ENCODE measurements around the gene TAF1B.

TAF1B gene

DNA sequence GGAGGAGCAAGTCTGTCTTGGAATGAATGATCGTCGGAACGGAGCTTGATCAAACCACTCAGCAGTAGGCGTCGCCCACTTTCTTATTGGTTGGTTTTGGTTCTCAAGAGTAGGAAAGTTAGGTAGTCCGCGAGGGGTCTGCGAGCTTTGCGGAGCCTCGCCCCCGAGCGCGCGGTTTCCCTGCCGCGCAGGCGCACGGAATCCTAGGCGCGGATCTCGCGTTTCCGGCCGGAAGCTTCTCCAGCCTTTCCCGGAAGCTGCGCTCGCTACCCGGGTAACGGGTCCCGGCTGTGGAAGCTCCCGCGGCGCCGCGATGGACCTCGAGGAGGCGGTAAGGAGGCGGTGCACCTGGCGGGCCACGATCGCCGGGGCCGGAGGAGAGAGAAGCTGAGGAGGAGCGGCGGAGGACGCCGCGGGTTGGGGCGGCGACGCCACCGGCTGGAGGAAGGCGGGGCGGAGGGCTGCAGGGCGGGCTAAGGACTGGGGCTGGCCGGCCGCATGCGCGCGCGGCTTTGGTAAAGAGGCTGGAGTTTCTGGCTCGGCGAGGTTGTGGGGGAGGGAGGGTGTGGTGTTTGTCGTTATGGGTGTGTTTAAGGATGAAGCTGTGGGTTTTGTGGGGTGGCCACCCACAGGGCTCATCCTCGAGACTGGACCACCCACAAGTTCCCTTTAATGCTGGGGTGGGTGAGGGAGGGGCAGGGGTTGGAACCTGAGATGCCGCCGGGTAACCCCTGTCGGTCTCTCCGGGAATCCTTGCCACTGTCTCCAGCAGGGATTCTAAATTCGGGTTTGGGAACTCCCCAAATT is at the start of gene TAF1B:
TAF1B (plus strand) TSS at position 246 of the 807 bp plus-strand sequence; CDS start at position 314, 68 bp downstream.
- peak; percentile 87 to 89 for DNase-seq

DNA sequence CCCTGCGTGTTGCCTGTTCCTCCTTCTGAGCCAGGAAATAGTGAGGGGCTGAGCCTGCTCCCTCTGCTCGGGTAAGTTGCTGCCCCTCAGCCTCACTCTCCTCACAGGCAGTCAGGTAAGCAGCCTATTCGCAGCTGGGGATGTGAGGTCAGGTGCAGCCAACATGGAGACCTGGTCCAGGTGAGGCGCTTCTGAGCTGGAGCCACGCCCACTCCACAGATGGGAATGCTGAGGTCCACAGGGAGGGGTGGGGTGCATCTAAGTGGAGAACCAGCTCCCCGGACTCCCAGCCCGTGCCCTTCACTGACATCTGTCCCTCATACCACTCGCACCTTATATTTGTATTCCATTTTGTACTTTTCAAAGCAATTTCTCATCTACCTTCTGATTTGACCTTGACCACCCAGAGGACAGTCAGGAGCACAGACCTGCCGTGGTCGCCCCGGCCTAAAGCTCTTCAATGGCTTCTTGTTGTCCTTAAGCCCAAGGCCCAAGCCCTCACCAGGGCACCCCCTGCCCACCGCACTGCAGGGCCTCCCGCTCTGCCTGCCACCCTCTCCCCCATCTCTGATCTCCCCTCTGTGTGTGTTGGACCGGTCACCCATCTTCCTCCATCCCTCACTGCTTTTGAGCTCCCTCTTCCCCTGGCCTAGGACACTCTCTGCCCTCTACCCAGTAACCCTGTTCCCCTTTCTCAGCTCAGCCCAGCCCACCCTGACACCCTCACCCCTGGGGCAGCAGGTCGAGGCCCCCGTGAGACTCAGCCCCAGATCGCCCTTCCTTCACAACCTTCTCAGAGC is 49.2 kb upstream of the TAF1B start:
- no peak for DNase-seq

DNA sequence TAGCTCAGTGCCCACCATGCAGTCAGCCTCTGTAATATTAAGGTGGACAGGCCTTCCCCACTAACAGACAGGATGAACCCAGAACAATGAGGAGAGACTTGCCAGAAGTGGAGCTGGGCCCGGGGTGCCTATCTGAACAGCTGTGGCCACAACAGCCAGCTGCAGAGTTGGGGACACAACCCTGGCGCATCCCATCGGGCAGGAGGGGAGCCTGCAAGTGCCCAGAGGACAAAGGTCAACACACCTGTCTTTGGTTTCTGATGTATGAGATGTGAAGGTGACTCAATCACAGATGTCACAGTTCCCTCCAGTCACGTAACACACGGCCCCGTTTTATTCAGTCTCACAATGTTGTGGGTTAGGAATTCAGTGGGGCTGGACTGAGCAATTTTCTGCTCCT is 48.2 kb upstream of the TAF1B start:
- no peak for DNase-seq

DNA sequence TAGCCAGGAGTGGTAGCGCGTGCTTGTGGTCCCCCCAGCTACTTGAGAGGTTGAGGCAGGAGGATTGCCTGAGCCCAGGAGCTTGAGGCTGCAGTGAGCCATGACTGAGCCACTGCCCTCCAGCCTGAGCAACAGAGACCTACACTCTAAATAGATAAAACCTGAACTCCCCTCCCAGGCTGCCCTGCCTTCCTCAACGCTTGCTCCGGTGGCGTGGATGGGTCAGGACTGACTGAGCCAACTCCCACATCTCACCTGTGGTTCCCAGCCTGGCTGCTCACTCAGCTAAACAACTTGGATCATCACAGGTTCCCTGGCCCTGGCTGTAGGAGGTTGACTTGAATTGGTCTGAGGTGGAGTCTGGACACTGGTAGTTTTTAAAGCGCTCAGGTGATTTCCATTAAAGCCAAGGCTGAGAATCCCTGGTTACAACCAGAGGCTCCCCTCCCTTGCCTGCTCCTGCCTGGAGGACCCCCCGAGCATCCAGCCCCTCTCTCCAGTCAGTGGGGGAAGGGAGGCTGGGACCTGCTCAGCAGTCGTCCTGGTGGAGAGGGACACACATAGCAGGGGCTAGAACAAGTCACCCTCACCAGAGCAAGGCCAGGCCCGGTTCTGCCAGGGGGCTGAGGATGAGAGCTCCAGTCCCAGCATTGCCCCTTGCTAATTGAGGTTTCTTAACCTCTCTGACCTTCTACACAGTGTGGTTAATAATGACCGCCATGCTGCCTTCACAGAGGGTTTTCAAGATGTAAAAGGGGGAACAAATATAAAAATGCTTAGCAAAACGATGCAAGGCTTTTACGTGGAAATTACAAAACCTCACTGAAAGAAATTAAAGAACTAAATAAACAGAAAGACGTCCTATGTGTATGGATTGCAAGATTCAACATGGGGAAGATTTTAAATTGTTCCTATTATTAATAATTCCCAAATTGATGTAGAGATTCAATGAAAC is 46.9 kb upstream of the TAF1B start:
- no peak for DNase-seq

DNA sequence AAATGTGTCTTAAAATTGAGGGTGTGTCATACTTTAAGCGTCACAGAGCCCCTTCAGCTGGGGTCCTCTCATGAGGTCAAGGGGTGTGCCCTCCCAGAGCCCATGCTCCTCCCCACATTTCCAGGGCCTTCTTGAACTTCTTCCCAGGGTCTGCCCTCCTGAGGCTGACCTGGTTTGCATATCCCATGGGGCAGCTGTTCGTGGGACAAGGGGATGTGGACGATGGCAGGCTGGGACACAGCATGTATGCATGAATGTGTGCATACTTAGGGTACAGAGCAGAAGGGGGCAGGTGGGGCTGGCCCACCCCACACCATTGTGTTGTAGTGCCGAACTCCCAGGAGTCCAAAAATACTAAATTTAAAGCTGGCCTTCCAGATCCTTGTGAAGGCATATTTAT is 46.2 kb upstream of the TAF1B start:
- no peak for DNase-seq

DNA sequence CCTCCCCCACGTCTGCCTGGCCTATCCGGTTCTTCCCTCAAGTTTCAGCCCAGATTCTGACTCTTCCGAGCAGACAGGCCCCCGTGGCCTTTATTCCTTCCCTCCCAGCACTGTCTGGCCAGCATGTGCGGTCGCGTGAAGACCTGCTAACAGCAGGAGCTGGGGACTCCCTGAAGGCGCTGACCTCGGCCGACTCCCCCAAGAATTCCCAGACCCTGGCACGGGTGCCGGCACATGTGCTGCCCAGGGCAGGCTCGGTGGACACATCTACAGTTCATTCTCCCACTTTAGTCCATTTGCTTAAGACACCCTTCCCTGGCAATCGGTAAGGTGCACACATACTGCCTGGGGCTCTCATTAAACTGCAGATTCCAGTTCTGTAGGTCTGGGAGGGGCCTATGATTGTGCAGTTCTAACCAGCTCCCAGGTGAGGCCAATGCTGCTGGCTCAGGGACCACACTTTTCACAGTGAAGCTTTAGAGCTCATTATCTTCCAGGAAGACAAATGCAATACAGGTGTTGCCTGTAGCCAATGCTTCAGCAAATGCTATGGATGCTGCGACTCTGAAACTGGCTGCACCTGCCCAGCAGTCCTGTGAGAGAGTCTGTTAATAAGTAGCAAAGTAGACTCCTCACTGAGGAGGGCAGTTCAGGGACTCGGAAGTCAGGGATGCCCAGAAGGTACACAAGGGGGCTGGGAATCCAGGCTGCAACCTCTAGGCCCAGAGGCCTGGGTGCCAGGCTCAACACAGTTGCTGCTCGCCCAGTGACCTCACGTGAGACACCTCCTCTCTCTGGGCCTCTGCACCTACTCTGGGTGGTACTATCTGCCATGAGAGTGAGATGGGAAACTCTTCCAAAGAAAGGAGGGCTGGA is 45.4 kb upstream of the TAF1B start:
- DNase-seq, result no peak

DNA sequence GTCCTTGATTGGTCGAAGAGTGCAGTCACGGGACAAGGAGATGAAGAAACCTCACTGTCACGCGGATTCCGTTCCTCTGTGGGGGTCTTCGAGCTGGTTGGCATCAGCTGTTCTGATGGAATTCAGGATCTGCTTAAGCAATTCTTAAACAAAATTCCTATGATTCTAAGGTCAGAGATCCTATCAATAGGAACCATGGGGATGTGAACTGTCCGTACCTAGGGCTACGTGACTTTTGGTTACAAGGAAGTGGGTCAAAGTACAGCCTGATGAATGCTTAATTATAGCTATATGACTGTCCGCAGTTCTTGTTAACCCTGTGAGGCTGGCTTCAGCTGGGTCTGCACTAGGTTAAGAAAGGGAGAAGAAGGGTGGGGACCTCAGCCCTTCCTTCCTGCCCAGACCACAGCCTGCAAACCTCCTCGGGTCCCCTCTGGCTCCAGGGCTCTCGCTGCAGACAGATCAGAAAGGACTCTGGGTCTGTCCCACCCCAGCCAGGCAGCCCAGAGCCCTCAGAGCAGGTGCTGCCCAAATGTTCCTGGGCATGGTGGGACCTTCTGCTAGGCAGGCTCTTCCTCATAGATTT is 44.2 kb upstream of the TAF1B start:
- no peak for DNase-seq

DNA sequence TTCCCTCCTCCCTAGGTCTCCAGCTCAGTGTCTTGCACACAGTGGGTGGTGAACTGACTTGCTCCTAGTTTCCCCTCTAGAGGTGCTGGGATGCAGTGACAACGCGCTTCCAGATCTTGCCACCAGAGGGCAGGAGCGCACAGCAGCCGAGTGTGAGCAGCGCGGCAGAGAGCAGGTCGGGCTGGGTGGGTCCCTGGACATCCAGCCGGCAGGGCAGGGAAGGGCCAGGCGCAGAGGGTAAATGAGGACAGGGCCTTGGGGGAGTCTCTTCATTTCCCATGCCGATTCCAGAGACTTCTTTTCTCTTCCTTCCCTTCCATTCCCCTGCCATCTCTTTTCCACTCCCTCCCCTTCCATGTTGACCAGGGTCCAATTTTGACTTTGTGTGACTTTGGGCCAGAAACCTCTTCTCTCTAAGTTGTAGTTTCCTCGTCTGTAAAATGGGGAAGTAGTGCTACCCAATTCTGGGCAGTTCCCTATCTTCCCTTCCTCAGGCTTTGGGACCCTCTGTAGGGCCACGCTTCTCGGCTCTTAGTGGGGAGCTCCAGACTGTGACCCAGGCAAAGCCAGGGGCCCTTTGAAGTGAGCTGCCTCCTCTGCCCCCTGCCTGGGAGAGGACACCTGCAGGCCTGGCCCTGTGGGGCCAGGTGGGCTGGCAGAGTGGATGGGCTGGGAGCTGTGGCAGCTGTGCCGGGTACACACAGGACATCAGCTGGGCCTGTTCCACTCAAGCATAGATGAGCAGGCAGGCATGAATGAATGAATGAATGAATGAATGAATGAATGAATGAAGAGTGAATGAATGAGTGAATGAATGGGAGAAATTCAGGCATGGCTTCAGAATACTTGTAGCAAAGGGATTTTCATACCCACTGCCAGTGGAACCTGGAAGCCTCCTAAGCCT is 43.3 kb upstream of the TAF1B start:
- DNase-seq, result peak; percentile 92 to 94

DNA sequence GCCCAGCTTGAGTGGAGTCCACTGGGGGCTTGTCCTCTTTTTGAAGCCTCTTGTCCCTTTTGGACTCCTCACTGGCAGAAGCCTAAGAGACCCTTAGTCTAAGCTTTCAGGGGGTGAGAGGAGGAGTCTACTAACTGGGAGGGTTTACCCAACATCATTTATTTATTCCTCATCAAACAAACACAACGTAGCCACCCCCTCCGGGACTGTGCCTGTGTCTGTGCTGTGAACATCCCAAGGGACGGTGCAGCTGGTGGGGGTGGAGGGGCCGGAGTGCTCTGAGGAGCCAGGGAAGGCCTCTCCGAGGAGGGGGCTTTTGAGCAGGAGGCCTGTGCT is 42.7 kb upstream of the TAF1B start:
- DNase-seq, result no peak

DNA sequence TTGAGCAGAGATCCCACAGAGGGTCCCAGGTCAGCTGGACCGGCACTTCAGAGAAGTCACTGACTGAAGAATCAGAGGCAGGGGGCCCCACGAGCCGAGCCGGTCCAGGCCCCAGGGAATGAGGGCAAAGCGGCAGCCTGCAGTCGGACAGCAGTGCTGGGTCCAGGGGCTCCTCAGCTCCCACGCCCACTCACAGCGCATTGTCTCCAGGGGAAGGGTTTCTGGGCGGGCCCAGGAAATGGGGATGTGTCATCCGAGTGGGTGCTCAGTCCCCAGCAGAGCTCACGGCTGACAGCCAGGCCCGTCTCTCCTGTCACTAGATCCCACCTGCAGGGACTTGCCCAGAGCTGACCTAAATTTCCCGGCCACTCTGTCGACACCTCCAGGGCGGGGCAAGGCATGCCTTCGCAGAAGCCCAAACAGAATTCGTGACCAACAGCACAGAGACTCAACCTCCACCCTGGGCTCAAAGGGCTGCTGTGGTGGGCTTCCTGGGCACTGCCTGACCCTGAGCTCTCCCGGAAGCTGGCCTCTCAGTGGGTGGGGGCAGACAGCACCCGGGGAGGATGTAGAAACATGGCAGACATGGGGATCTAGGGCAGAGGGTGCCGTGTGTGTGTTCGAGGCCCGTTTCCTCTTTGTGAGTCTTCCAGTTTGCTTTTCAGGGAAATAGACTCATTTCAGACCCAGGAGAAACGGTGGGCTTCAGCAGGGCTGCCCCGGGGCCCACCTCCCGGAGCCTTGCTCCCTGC is 42.1 kb upstream of the TAF1B start:
- peak; percentile 69 to 75 for DNase-seq

DNA sequence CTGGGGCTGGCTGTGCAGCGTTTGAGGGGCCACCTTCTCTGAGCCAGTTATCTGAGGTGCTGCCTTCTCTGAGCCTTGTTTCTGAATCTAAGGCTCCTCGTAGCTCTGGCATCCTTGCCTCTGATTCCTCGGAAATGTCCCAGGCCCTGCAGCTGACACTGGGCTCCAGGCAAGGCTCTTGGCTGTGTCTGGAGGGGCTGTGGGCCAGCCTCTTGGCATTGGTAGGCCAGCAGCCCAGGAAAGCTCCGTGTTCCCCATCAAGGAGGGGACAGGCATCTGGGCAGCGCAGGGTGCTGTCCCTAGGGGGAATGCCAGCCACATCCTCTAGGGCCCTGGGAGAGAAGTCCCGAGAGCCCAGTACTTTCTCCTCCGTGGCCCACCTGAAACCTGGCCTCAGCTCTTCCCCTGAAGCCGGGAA is 40.7 kb upstream of the TAF1B start:
- DNase-seq, result no peak

DNA sequence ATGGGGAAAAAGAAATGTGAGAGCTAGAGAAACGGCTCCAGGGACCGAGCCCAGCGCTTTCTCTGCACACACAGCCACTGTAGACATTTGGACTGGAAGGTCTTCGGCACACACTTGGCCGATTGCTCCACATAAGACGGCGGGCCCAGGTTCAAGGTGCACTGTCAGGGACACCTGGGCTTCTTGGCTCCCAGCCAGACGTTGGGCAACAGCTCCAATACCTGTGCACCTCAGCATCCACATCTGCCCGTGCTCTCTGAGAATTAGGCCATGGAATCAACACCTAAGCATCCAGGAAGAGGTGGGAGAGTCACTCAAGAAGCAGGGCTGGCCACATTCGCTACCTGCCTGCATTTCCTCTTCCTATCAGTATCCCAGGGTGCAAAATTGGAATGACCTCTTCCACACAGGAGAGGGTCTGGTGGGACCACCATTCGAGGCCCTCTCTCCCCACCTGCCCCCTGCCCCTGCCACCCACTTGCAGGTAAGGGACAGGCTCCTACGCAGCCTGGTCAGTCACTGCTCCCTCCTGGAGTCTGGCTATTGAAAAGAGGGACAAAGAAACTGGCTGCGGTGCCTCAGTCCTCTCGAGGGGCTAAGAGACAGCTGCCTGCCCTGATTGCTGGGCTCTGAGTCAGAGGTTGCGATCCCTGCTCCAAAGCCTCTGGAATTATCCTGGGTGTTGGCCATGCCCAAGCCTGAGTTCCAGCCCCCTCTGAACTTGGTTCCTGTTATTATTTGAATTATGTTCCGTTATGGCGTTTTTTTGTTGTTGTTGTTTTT is 40.1 kb upstream of the TAF1B start:
- DNase-seq, result no peak

DNA sequence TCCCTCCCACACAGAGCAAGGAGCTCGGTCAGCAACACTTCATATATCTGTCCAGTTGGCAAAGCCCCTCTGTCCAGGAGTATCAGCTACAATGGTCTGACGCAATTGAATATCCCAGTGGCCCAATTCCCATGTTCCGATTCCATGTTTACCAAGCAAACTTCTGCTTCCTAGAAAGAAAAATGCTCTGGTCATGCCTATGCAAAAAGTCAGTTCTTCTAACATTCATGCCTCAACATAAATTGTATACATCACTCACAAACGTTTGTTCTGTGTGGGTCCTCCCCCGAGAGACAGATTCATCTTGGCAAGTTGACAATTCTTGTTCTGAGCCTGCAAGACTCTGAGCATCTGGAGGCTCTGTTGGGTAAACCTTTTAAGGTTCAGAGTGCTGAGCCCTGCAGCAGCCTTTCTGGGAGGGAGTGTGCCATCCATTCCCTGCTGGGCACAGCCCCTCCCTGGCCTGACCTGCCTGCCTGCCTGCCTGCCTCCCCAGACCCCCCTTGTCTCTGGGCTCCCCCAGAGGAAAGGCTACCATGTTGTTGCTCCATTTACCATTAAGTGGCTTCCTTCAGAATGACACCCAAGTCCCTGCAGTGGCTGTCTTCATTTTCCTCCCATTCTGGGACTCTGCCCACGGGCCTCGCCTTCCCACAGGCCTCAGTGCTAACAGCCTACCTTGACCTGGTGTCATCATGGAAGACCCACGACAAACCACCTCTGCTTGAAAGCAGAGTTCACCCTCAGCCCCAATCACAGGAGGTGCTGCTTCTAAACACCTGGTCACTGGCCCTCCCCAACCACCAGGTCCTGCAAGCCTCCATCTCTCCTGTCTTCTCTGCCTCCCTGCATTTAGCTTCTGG is 37.6 kb upstream of the TAF1B start:
- no peak for DNase-seq

DNA sequence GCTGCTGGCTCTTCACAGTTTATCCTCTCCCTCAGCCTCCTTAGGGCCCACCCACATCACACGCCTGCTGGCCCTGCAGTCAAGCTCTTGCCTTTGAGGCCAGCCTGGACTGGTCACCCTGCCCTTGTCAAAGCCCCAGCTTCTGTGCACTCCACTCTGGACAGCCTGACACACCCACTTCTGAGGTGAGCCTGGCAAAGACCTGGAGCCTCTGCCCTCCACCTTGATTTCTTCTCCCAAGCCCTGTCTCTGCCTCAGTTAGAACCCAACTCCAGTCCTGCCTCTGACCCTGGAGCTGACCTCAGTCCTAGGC is 37.0 kb upstream of the TAF1B start:
- no peak for DNase-seq

DNA sequence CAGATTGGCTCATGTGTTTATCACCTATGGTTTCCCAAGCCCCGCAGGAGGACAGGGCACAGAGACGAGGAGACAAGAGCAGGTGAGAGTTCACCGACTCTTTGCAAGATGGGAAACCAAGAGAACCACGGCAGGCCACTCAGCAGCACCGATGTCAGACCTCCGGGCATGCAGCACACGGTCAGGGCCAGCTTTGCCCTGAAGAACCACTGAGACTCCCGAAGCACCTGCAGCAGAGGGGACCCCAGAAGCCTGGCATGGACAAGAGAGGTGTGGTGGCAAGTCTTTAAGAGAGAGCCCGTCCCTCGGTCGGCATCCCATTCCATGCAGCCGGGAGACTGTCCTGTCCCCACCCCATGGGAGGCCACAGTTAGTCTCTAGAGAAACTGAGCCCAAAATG is 36.6 kb upstream of the TAF1B start:
- no peak for DNase-seq

DNA sequence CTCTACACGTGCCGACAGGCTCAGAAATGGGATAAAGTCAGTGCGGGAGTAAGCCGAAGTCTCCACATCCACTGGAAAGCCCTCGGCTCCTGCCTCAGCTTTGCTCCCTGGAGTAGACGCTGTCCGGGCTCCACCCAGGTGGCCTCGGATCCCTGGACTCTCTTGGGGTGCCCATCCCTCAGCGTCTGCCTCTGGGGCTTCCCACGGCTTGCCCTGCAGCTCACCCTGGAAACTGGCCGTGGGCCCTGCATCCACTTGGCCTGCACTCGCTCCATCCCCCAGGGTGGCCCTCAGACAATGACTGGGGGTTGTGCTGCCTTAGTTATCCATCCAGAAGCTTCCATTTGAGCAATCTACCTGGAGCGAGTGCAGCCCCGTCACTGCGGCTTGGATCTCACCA is 36.2 kb upstream of the TAF1B start:
- DNase-seq, result no peak

DNA sequence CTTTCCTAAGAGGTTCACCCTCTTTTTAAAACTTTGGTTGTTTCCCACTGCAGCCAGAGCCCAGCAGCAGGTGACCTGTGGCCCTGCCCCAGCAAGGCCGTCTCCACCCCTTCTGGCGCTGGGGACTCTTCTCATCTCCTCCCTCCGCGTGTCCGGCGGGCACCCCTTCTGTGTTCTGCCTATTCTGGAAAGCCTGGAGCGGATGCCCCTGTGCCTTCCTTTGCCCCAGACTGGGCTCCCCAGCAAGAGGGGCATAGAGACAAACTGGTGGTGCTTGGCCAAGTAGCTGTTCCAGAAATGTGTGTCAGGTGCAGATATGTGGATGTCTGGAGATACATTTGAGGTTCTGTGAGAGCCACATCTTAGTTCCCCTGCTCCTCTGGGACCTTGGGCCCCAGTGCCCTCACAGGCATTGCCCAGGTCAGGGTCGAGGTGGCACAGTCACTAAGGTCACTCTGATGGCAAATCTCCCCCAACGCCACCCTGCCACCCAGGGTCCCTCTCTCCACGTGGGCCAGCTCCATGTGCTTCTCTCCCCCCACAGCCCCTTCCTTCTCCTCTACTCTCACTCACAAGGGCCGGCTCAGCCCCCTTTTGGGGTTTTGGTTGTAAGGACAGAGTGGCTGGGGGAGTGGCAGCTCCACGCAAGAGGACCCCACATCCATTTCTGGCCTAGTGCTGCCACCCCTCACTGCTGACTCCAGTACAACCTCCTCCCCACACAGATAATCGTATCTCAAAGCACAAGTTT is 35.5 kb upstream of the TAF1B start:
- DNase-seq, result no peak

Data from activated CD4-positive, alpha-beta T cell treated with anti-CD3 and anti-CD28 coated beads, Interleukin-2, amount 50 U/mL, for 48 hours (primary cell).